Fibroblast of skin of abdomen (primary cell): Measurements from ENCODE around the gene BMP5. TPM values are rescaled to one million over a fixed set of nuclear protein-coding genes. Genes with fewer than 3 reads are reported as not detected.
"Not testable (repeated sequence)": the region's sequence is repeated elsewhere in the genome, so short reads cannot be mapped to it uniquely, and the experiment has no call there.

ENCODE experiments used
- DNase-seq: peaks from one replicate; pipeline ENCODE4 v3.0.0-alpha.2; 2013
- polyA plus RNA-seq, 2 experiments: library from polyadenylated mRNA; unstranded; fragments of 120-200 nt; gene quantifications; one replicate each; pipeline ENCODE4 v1.2.1, GENCODE V29; 2013; ENCODE audit not compliant: insufficient read length in 2 of 2

Gene BMP5
- 0.15 TPM for polyA plus RNA-seq (2013, experiment 1 of 2; ENCODE audit: insufficient read length)
- 0.12 TPM for polyA plus RNA-seq (2013, experiment 2 of 2; ENCODE audit: insufficient read length)

DNA sequence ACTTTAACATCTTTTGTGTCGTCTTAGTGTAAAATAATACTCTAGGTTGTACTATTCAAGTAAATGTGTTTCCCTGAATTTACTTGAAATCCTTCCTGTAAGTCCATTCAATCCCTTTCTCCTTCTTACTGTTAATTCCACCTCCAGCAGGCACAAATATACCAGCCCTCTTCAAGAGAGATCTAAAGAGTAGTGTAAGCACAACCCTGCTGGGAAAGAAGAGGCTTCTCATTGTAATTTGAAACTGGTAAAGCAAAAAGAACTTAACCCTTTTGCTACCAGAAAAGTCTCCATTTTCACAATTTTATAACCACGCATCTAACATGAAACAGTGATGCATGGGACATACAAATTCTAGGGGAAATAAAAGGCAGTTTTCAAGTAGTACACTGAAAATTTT is at the start of gene BMP5:
Gene BMP5, minus strand, starts transcription at position 191 of the 400 bp plus-strand sequence. CDS start 725 bp downstream, outside the sequence.
- DNase-seq = no peak

DNA sequence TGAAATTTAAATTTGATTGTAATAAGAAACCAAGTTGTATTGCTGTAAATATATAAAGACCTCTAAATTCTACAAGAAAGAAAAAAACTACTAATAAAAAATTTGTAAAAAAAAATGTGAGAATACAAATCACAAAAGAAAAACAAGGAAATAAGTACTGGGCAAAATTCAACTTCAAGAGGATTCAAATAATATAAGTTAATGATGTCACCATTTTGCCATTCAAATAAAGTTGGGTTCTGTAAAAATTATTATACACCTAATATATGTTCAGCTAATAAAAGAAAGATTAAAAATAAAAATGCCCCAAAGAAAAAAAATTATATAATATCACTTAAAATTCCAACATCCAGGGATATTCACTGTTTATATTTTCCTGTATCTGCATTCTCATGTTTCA is 47.0 kb upstream of the BMP5 start:
- DNase-seq = no peak

- DNase-seq = no peak
Observed at GRCh38 chr6:55919716-55920308, 44.4 kb upstream of the BMP5 start.

DNA sequence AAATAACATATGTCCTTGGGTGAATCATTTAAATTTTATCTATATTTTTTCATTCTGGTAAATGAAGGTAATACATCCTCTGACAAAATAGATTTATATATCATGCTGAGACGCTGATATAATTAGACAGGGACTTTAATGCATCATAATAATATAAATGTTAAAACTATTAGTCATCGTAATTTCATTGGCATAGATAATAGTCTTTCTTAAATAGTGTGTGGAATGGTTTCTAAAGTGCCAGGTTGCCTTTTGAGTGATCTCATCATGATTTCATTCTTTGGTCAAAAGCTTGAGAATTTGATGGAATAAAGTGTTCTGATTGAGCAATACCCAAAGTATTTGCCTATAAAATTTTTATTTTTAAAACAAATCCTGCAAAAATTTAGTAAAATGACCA is 43.2 kb upstream of the BMP5 start:
- peak; percentile 45 for DNase-seq

- DNase-seq = no peak
Observed at GRCh38 chr6:55917751-55918415, 42.5 kb upstream of the BMP5 start.

GRCh38 chr6:55916188-55916587 is 40.8 kb upstream of the BMP5 start:
- DNase-seq = peak; percentile 30

- no peak for DNase-seq
Observed at GRCh38 chr6:55913228-55914195, 38.1 kb upstream of the BMP5 start.

- DNase-seq = not testable (repeated sequence)
Observed at GRCh38 chr6:55910466-55910865, 35.1 kb upstream of the BMP5 start.

GRCh38 chr6:55909911-55910310 is 34.5 kb upstream of the BMP5 start:
- not testable (repeated sequence) for DNase-seq

DNA sequence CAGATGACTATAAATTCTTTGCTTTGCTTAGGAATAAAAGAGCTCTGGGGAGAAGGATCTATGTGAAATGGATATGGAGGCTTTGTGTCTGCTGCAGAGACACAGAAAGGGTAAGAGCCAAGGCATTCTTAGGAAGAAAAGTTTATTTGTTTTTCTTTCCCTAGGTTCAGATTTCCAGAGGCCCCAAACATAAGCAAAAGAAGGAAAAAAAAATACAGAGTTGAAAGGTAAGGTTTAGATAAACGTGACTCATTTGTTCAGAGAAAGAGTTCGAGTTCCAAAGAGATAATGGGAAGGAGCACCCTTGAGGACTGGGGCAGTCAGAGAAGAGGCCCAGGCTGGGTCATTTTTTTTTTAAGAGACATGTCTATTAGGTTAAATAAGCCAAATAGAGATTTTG is 27.4 kb upstream of the BMP5 start:
- no peak for DNase-seq

- DNase-seq = no peak
Observed at GRCh38 chr6:55901765-55902270, 26.4 kb upstream of the BMP5 start.

DNA sequence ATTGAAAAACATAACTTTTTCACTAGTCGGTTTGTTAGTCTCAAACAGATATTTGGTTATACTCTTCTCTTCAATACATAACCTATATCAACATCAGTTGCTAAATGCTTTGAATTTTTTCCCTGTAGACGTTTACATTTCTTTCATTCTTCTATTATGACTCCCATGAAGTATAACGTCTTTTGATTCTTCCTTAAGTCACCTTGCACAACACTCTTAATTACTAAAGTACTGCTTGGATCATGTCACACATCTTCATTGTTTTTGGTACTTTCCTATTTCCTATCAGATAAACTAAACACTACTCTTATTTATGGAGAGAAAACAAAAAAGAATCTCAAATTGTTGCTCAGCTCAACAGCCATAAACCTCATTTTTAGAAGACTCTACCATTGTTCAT is 23.0 kb upstream of the BMP5 start:
- peak; percentile 39 for DNase-seq

DNA sequence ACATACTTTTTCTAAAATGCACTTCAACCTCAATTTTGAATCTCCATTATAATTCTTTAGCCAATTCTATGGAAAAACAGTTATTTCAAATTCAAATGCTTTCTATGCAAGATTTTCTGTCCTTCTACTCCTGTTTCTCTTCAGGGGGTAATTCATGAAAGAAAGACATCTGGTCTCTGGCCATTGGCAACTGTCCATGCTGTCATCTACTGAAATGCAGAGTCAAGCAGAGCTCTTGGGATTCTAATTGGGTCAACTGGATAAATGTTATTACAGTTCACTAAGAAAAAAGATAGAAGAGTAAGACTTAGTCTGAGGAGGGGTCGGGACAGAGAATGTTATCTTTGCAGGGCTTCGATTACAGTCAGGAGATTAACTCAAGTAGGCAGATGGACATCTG is 22.0 kb upstream of the BMP5 start:
- no peak for DNase-seq

DNA sequence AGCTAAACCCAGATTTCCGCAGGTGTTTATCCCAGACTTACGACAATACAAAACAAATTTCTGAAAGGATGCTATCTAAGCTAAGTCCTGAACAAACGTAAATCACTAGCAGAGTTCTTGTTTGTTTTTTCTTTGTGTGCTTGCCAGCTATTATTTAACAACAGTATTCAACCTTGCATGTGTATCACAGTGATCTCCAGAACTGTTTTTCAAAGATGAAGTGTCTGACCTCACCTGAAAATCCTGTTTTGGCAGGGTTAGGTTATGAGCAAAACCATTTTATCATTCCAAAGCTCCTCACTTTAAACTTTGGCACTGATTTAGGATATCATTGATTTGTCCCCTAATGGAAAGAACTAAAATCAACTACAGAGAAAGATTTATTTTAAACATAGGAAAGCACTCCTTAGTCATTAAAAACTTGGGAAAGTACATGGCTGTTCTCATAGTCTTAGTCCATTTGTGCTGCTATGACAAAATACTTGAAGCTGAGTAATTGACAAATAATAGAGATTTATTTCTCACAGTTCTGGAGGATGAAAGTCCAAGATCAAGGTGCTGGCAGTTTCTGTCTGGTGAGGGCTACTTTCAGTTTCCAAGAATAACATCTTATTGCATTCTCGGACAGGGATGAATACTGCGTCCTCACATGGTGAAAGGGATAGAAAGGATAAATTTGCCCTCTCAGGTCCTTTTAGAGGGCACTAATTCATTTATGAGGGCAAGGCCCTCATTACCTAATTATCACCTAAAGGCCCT is 20.8 kb upstream of the BMP5 start:
- DNase-seq = no peak

DNA sequence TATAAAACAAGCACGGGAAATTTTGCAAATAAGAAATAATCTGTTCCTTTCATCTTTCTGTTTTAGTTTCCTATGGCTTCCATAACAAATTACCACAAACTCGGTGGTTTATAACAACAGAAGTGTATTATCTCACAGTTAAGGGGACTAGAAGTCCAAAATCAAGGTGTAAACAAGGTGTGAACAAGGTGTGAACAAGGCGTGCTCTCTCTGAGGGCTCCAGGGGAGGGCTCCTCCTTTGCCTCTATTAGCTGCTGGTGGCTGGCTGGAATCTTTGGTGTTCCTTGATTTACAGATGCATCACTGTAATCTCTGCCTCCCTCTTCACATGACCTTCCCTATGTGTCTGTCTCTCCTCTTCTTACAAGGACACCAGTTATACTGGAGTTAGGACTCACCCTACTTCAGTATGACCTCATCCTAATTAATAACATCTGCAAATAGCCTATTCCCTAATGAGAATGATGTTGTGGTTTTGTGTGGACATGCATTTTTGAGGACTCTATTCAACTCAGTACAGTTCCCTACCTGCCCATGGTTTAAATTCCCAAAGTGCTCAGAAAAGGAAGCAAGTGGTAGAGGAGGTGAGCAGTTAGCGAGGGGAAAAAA is 17.5 kb upstream of the BMP5 start:
- peak; percentile 16 for DNase-seq

- DNase-seq = no peak
Observed at GRCh38 chr6:55888917-55889316, 13.5 kb upstream of the BMP5 start.

DNA sequence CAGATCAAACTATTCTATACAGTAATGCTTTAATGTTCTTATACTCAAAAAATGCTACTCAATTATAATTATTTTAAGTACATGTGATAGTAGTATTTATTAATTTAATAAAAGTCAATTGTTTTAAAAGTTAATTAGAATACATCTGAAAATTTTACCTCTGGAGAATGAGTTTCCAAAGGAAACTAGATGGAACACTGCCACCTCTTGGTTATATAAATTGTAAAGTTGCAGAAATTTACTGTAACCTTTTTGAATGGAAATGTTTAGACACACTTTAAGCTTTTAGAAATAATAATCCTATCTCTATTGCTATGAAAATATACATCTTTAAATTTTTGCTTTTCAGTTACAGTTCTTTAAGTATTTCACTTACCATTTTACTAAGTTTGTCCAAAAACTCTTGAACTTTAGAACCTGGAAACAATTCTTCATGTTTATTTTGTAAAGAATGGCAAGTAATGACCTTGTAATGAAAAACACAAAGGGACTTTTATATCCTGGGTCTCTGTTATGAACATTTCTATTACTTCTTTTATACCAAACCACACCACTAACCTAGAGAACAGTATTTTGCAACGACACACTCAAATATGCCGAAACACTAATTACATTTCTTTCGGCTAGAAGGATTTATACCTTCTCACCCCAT is 10.9 kb upstream of the BMP5 start:
- peak; percentile 4 for DNase-seq

GRCh38 chr6:55882718-55883569 is 7.6 kb upstream of the BMP5 start:
- peak; percentile 72 for DNase-seq

DNA sequence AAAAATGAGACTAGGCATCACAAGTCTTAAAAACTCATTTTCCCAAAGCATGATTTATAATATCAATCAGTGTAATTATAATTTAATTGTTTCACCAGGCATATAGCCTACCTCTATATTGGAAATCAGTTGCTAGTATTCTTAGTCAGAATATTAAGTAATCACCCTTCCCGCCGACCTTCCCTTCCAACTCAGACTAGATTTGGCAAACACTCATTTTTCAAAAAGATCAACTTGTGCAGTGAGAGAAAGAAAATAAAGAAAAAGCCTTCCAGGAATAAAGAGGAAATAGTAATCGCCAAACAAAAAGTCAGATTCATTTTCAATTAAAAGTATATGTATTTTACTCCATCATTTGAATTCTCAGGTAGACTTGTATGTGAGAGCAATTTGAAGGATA is 1.9 kb upstream of the BMP5 start:
- DNase-seq = no peak

DNA sequence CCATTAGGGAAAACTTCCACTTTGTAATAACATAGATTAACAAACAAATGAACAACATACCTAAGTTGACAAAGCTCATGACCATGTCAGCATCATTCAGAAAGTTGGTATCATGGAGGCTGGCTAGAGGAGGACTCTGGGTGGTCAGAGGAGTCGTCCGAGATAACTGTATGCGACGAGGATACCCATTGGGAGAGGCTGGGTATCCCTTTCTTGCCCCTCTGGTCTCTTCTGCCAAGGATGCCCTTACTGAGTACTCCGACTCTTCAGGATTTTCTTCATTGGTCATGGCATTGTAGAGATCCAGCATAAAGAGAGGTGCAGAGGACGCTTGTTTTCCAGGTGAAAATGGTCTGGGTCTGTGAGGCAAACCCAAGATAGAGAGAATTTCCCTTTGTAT is 1.1 kb downstream of the BMP5 start:
- no peak for DNase-seq
